Measurements from ENCODE around the gene ST14. TPM values are rescaled to one million over a fixed set of nuclear protein-coding genes. Genes with fewer than 3 reads are reported as not detected.

ST14 gene
- polyA plus RNA-seq, 1 donor (not counting 4 experiments of a cell fraction or from before 2014, with no cell fraction given), result 45.8 TPM

DNA sequence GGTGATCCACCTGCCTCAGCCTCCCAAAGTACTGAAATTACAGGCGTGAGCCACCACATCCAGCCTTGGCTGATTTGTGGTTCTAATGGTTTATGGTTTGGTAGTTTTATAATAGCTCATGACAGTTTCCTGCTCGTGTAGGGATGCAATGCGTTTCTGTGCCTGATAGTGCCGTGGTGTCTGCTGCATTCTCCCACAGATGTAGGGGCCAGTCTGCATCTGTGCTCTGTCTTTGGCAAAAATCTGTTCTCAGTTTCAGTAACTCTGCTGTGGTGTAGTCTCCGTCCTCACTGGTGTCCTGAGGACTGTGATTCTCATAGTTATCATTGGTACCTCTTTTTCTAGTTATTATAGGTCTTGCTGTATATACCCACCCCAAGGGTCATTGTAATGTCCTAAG, 16.3 kb downstream of the ST14 start:
- Histone ChIP-seq H3K36me3 (ENCODE audit: control insufficient read depth in 2 of 2, extremely low read depth in 1 of 2, insufficient read depth in 2 of 2, low read length in 2 of 2) (peaks cover 0 to 3% of the 10 kb centered on the region in 2 experiments), H3K4me2 (ENCODE audit: control insufficient read depth, extremely low read depth, insufficient read depth, low read depth, low read length) (no peak overlapping the region), H3K79me2 (ENCODE audit: control insufficient read depth, insufficient read depth, low read length) (peaks cover 57% of the 10 kb centered on the region), H3K27me3 (ENCODE audit: control insufficient read depth, extremely low read depth, insufficient read depth, low read length) (no peaks in the 10 kb centered on the region), H3K9ac (ENCODE audit: control insufficient read depth, extremely low read depth, insufficient read depth, low read length) (no peak overlapping the region), H2AFZ (ENCODE audit: control insufficient read depth, low read length) (no peak overlapping the region), H3K9me1 (ENCODE audit: control insufficient read depth, extremely low read depth, insufficient read depth, low read length) (peaks cover 6% of the 10 kb centered on the region), H3K4me1 (ENCODE audit: control insufficient read depth, extremely low read depth, insufficient read depth, low read length) (peaks cover 40% of the 10 kb centered on the region), H4K20me1 (ENCODE audit: control insufficient read depth, extremely low read depth, insufficient read depth, low read length) (peaks cover 8% of the 10 kb centered on the region), H3K9me3 (ENCODE audit: control insufficient read depth, low read depth, low read length) (no peaks in the 10 kb centered on the region), H3K4me3 (ENCODE audit: control insufficient read depth in 2 of 3, extremely low read depth in 1 of 3, insufficient read depth in 2 of 3, low read depth in 1 of 3, low read length in 3 of 3) (no peak overlapping the region), H3K27ac (ENCODE audit: control insufficient read depth, insufficient read depth, low read length) (no peak overlapping the region)
- dilution Hi-C loops (cut with MboI; ENCODE audit: extremely low pct_ligation_motif_present, low sequenced_read_pairs), result no loop called here
- no peak for DNase-seq (ENCODE audit: low read depth, low spot score)
- no peak for FAIRE-seq
- TF ChIP-seq, protein P1, sequence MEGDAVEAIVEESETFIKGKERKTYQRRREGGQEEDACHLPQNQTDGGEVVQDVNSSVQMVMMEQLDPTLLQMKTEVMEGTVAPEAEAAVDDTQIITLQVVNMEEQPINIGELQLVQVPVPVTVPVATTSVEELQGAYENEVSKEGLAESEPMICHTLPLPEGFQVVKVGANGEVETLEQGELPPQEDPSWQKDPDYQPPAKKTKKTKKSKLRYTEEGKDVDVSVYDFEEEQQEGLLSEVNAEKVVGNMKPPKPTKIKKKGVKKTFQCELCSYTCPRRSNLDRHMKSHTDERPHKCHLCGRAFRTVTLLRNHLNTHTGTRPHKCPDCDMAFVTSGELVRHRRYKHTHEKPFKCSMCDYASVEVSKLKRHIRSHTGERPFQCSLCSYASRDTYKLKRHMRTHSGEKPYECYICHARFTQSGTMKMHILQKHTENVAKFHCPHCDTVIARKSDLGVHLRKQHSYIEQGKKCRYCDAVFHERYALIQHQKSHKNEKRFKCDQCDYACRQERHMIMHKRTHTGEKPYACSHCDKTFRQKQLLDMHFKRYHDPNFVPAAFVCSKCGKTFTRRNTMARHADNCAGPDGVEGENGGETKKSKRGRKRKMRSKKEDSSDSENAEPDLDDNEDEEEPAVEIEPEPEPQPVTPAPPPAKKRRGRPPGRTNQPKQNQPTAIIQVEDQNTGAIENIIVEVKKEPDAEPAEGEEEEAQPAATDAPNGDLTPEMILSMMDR (optimal IDR thresholded peaks at IDR 0.05 in 1 of 3, IDR thresholded peaks at IDR 0.05 in 1 of 3, conservative IDR thresholded peaks at IDR 0.05 in 1 of 3; ENCODE audit: extremely low read depth in 1 of 3, insufficient read depth in 2 of 3, low read length in 3 of 3), result no peak
- TF ChIP-seq EZH2 (IDR thresholded peaks at IDR 0.05; ENCODE audit: low read length), result no peak

GRCh38 chr11:130177782-130178181, 18.2 kb downstream of the ST14 start:
- no peak for FAIRE-seq
- H3K27ac ChIP-seq (ENCODE audit: control insufficient read depth, insufficient read depth, low read length), result peak overlapping the region; percentile 78
- peaks cover 16% of the 10 kb centered on the region for H4K20me1 ChIP-seq (ENCODE audit: control insufficient read depth, extremely low read depth, insufficient read depth, low read length)
- no peaks in the 10 kb centered on the region for H3K9me3 ChIP-seq (ENCODE audit: control insufficient read depth, low read depth, low read length)
- H3K27me3 ChIP-seq (ENCODE audit: control insufficient read depth, extremely low read depth, insufficient read depth, low read length), result no peaks in the 10 kb centered on the region
- H3K4me1 ChIP-seq (ENCODE audit: control insufficient read depth, extremely low read depth, insufficient read depth, low read length), result peaks cover 51% of the 10 kb centered on the region
- H3K4me3 ChIP-seq (ENCODE audit: control insufficient read depth in 2 of 3, extremely low read depth in 1 of 3, insufficient read depth in 2 of 3, low read depth in 1 of 3, low read length in 3 of 3), result no peak overlapping the region
- TF ChIP-seq, protein P1 (optimal IDR thresholded peaks at IDR 0.05 in 1 of 3, IDR thresholded peaks at IDR 0.05 in 1 of 3, conservative IDR thresholded peaks at IDR 0.05 in 1 of 3; ENCODE audit: extremely low read depth in 1 of 3, insufficient read depth in 2 of 3, low read length in 3 of 3), result no peak
- no peak for TF ChIP-seq EZH2 (IDR thresholded peaks at IDR 0.05; ENCODE audit: low read length)
- no peak for DNase-seq (ENCODE audit: low read depth, low spot score)
- H3K9ac ChIP-seq (ENCODE audit: control insufficient read depth, extremely low read depth, insufficient read depth, low read length), result peak overlapping the region; percentile 46
- dilution Hi-C loops (cut with MboI; ENCODE audit: extremely low pct_ligation_motif_present, low sequenced_read_pairs), result no loop called here
- peaks cover 56% of the 10 kb centered on the region for H3K79me2 ChIP-seq (ENCODE audit: control insufficient read depth, insufficient read depth, low read length)
- peaks cover 14% of the 10 kb centered on the region for H3K9me1 ChIP-seq (ENCODE audit: control insufficient read depth, extremely low read depth, insufficient read depth, low read length)
- H2AFZ ChIP-seq (ENCODE audit: control insufficient read depth, low read length), result no peak overlapping the region
- peaks cover 0 to 3% of the 10 kb centered on the region in 2 experiments for H3K36me3 ChIP-seq (ENCODE audit: control insufficient read depth in 2 of 2, extremely low read depth in 1 of 2, insufficient read depth in 2 of 2, low read length in 2 of 2)
- no peak overlapping the region for H3K4me2 ChIP-seq (ENCODE audit: control insufficient read depth, extremely low read depth, insufficient read depth, low read depth, low read length)

Data from keratinocyte (primary cell).